ENCODE results near the gene SERTAD4.

SERTAD4 gene

GRCh38 chr1:210213335-210213734, 19.3 kb upstream of the SERTAD4 start:
- no peaks in the 10 kb centered on the region for H3K36me3 ChIP-seq (ENCODE audit: insufficient read depth, low read length)
- peaks cover 5% of the 10 kb centered on the region for H3K4me1 ChIP-seq (ENCODE audit: control insufficient read depth, insufficient read depth, low read length, unreplicated experiment)
- no peak overlapping the region for H2AFZ ChIP-seq (ENCODE audit: low read length, unreplicated experiment)
- H3K79me2 ChIP-seq (ENCODE audit: control insufficient read depth, insufficient read depth, low read length, unreplicated experiment), result no peaks in the 10 kb centered on the region
- H3K27ac ChIP-seq (ENCODE audit: low read depth, low read length), result no peak overlapping the region
- H3K4me3 ChIP-seq (ENCODE audit: low read depth, low read length), result no peak overlapping the region
- no peaks in the 10 kb centered on the region for H3K27me3 ChIP-seq (ENCODE audit: insufficient read depth, low read length)

- H3K27ac ChIP-seq (ENCODE audit: low read depth, low read length), result no peak overlapping the region
- no peak overlapping the region for H2AFZ ChIP-seq (ENCODE audit: low read length, unreplicated experiment)
- H3K79me2 ChIP-seq (ENCODE audit: control insufficient read depth, insufficient read depth, low read length, unreplicated experiment), result no peaks in the 10 kb centered on the region
- no peak overlapping the region for H3K4me3 ChIP-seq (ENCODE audit: low read depth, low read length)
- no peaks in the 10 kb centered on the region for H3K27me3 ChIP-seq (ENCODE audit: insufficient read depth, low read length)
- peaks cover 5% of the 10 kb centered on the region for H3K4me1 ChIP-seq (ENCODE audit: control insufficient read depth, insufficient read depth, low read length, unreplicated experiment)
- no peaks in the 10 kb centered on the region for H3K36me3 ChIP-seq (ENCODE audit: insufficient read depth, low read length)
These were observed 17.8 kb upstream of the SERTAD4 start for GRCh38 chr1:210214573-210215409.

- no peak overlapping the region for H3K4me3 ChIP-seq (ENCODE audit: low read depth, low read length)
- no peaks in the 10 kb centered on the region for H3K79me2 ChIP-seq (ENCODE audit: control insufficient read depth, insufficient read depth, low read length, unreplicated experiment)
- peaks cover 5% of the 10 kb centered on the region for H3K4me1 ChIP-seq (ENCODE audit: control insufficient read depth, insufficient read depth, low read length, unreplicated experiment)
- H3K36me3 ChIP-seq (ENCODE audit: insufficient read depth, low read length), result no peaks in the 10 kb centered on the region
- no peaks in the 10 kb centered on the region for H3K27me3 ChIP-seq (ENCODE audit: insufficient read depth, low read length)
- H2AFZ ChIP-seq (ENCODE audit: low read length, unreplicated experiment), result no peak overlapping the region
- no peak overlapping the region for H3K27ac ChIP-seq (ENCODE audit: low read depth, low read length)
These were observed 15.1 kb upstream of the SERTAD4 start for GRCh38 chr1:210217482-210217881.

- no peak overlapping the region for H3K4me3 ChIP-seq (ENCODE audit: low read depth, low read length)
- H3K27me3 ChIP-seq (ENCODE audit: insufficient read depth, low read length), result no peaks in the 10 kb centered on the region
- H2AFZ ChIP-seq (ENCODE audit: low read length, unreplicated experiment), result no peak overlapping the region
- H3K79me2 ChIP-seq (ENCODE audit: control insufficient read depth, insufficient read depth, low read length, unreplicated experiment), result no peaks in the 10 kb centered on the region
- H3K4me1 ChIP-seq (ENCODE audit: control insufficient read depth, insufficient read depth, low read length, unreplicated experiment), result peaks cover 5% of the 10 kb centered on the region
- H3K27ac ChIP-seq (ENCODE audit: low read depth, low read length), result no peak overlapping the region
- H3K36me3 ChIP-seq (ENCODE audit: insufficient read depth, low read length), result no peaks in the 10 kb centered on the region
These were observed 14.5 kb upstream of the SERTAD4 start for GRCh38 chr1:210218047-210218446.

GRCh38 chr1:210222340-210223006, 10.1 kb upstream of the SERTAD4 start:
- H3K36me3 ChIP-seq (ENCODE audit: insufficient read depth, low read length), result no peaks in the 10 kb centered on the region
- H2AFZ ChIP-seq (ENCODE audit: low read length, unreplicated experiment), result no peak overlapping the region
- H3K4me1 ChIP-seq (ENCODE audit: control insufficient read depth, insufficient read depth, low read length, unreplicated experiment), result peaks cover 3% of the 10 kb centered on the region
- no peak overlapping the region for H3K4me3 ChIP-seq (ENCODE audit: low read depth, low read length)
- no peaks in the 10 kb centered on the region for H3K79me2 ChIP-seq (ENCODE audit: control insufficient read depth, insufficient read depth, low read length, unreplicated experiment)
- no peak overlapping the region for H3K27ac ChIP-seq (ENCODE audit: low read depth, low read length)
- H3K27me3 ChIP-seq (ENCODE audit: insufficient read depth, low read length), result peaks cover 4% of the 10 kb centered on the region

DNA sequence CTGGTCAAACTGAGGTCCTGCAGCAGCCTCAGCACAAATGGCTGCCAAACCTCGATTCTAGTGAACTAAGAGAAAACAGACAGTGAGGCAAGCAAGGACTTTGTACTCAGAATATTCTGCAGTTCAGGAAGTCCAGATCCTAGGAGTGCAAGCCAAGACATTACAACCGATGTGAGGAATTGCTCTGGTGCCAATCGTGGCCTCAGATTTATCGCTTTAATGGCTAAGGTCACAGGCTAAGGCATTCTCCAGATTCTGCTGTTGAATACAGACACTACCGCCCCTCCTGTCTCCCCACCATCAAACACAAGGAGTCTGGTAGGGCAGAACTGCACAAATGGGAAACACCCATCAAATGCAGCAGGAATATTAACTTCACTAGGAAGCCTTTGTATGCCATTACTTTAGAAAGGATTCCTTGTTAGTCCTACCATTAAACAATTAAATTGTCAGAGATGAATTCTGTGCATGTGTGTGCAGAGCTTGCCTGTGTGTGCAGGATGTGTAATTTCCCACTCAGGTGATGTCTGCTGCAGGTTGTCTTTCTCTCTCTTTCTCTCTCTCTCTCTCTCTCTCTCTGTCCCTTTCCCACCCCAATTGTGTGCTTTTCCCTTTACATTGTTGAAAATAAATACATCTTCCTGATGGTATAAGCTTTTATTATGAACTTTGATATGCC, 9.2 kb upstream of the SERTAD4 start:
- Histone ChIP-seq H3K36me3 (ENCODE audit: insufficient read depth, low read length) (no peaks in the 10 kb centered on the region), H2AFZ (ENCODE audit: low read length, unreplicated experiment) (no peak overlapping the region), H3K4me3 (ENCODE audit: low read depth, low read length) (no peak overlapping the region), H3K79me2 (ENCODE audit: control insufficient read depth, insufficient read depth, low read length, unreplicated experiment) (no peaks in the 10 kb centered on the region), H3K27me3 (ENCODE audit: insufficient read depth, low read length) (peaks cover 12% of the 10 kb centered on the region), H3K27ac (ENCODE audit: low read depth, low read length) (no peak overlapping the region), H3K4me1 (ENCODE audit: control insufficient read depth, insufficient read depth, low read length, unreplicated experiment) (no peaks in the 10 kb centered on the region)

- no peak overlapping the region for H2AFZ ChIP-seq (ENCODE audit: low read length, unreplicated experiment)
- H3K79me2 ChIP-seq (ENCODE audit: control insufficient read depth, insufficient read depth, low read length, unreplicated experiment), result no peaks in the 10 kb centered on the region
- H3K4me3 ChIP-seq (ENCODE audit: low read depth, low read length), result no peak overlapping the region
- H3K36me3 ChIP-seq (ENCODE audit: insufficient read depth, low read length), result no peaks in the 10 kb centered on the region
- H3K27me3 ChIP-seq (ENCODE audit: insufficient read depth, low read length), result peaks cover 18% of the 10 kb centered on the region
- no peak overlapping the region for H3K27ac ChIP-seq (ENCODE audit: low read depth, low read length)
- H3K4me1 ChIP-seq (ENCODE audit: control insufficient read depth, insufficient read depth, low read length, unreplicated experiment), result peaks cover 5% of the 10 kb centered on the region
These were observed 4.4 kb upstream of the SERTAD4 start for GRCh38 chr1:210228158-210228557.

GRCh38 chr1:210230149-210230695, 2.4 kb upstream of the SERTAD4 start:
- H3K4me1 ChIP-seq (ENCODE audit: control insufficient read depth, insufficient read depth, low read length, unreplicated experiment), result peaks cover 10% of the 10 kb centered on the region
- no peaks in the 10 kb centered on the region for H3K79me2 ChIP-seq (ENCODE audit: control insufficient read depth, insufficient read depth, low read length, unreplicated experiment)
- H2AFZ ChIP-seq (ENCODE audit: low read length, unreplicated experiment), result no peak overlapping the region
- no peak overlapping the region for H3K27ac ChIP-seq (ENCODE audit: low read depth, low read length)
- H3K27me3 ChIP-seq (ENCODE audit: insufficient read depth, low read length), result peaks cover 18% of the 10 kb centered on the region
- H3K4me3 ChIP-seq (ENCODE audit: low read depth, low read length), result no peak overlapping the region
- H3K36me3 ChIP-seq (ENCODE audit: insufficient read depth, low read length), result no peaks in the 10 kb centered on the region

- Histone ChIP-seq H3K36me3 (ENCODE audit: insufficient read depth, low read length) (no peaks in the 10 kb centered on the region), H3K27me3 (ENCODE audit: insufficient read depth, low read length) (peaks cover 18% of the 10 kb centered on the region), H3K4me1 (ENCODE audit: control insufficient read depth, insufficient read depth, low read length, unreplicated experiment) (peaks cover 25% of the 10 kb centered on the region), H3K4me3 (ENCODE audit: low read depth, low read length) (peak overlapping the region; percentile 83), H2AFZ (ENCODE audit: low read length, unreplicated experiment) (peak overlapping the region; percentile 77), H3K27ac (ENCODE audit: low read depth, low read length) (peak overlapping the region; percentile 41; the same call in 1 of the 2 replicates), H3K79me2 (ENCODE audit: control insufficient read depth, insufficient read depth, low read length, unreplicated experiment) (no peaks in the 10 kb centered on the region)
These were observed 618 bp upstream of the SERTAD4 start for GRCh38 chr1:210231846-210232510.

GRCh38 chr1:210233216-210233494, 559 bp downstream of the SERTAD4 start:
- Histone ChIP-seq H3K36me3 (ENCODE audit: insufficient read depth, low read length) (no peaks in the 10 kb centered on the region), H3K4me3 (ENCODE audit: low read depth, low read length) (peak overlapping the region; percentile 83), H3K4me1 (ENCODE audit: control insufficient read depth, insufficient read depth, low read length, unreplicated experiment) (peaks cover 36% of the 10 kb centered on the region), H3K27me3 (ENCODE audit: insufficient read depth, low read length) (peaks cover 8% of the 10 kb centered on the region), H3K79me2 (ENCODE audit: control insufficient read depth, insufficient read depth, low read length, unreplicated experiment) (no peaks in the 10 kb centered on the region), H3K27ac (ENCODE audit: low read depth, low read length) (peak overlapping the region; percentile 6; the same call in 1 of the 2 replicates), H2AFZ (ENCODE audit: low read length, unreplicated experiment) (peak overlapping the region; percentile 61)
